ENCODE measurements around the gene TBC1D7.

DNA sequence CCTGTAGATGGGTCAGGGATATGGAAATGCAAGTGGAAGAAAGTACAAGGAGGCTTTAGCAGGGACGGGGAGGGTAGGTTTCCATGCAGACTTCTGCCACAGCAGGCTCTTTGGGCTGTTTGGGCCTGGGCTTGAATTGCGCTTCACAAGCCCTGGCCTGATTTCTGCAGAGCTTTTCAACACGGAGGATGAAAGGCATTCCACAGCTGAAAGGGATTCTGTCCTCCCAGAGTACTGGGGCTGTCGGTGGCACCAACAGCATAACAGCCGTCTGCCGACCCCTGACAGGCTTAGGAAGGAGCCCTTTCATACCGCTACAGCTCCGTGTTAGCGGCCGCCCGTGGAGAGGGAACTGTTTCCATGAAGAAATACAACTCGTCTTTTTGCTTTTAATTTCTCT lies 22.9 kb upstream of the TBC1D7 start:
- TF ChIP-seq, protein P1, sequence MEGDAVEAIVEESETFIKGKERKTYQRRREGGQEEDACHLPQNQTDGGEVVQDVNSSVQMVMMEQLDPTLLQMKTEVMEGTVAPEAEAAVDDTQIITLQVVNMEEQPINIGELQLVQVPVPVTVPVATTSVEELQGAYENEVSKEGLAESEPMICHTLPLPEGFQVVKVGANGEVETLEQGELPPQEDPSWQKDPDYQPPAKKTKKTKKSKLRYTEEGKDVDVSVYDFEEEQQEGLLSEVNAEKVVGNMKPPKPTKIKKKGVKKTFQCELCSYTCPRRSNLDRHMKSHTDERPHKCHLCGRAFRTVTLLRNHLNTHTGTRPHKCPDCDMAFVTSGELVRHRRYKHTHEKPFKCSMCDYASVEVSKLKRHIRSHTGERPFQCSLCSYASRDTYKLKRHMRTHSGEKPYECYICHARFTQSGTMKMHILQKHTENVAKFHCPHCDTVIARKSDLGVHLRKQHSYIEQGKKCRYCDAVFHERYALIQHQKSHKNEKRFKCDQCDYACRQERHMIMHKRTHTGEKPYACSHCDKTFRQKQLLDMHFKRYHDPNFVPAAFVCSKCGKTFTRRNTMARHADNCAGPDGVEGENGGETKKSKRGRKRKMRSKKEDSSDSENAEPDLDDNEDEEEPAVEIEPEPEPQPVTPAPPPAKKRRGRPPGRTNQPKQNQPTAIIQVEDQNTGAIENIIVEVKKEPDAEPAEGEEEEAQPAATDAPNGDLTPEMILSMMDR (IDR thresholded peaks at IDR 0.05) = no peak
- no peak for TF ChIP-seq EP300 (IDR thresholded peaks at IDR 0.05)
- TF ChIP-seq POLR2A (IDR thresholded peaks at IDR 0.05) = no peak

Data from suprapubic skin (tissue), 3 donors.